NOMO-1 treated with dmso at 0.1 percent for 144 hours (cell line): ENCODE results near the gene FSD1.
A peak's percentile ranks its signal among the peaks of the same experiment; 100 is the strongest.

Source experiments
- DNase-seq: peaks from one replicate; lab custom pipeline; 2025; ENCODE audit not compliant: unreplicated experiment; lab: John Stamatoyannopoulos, UW

FSD1 gene

GRCh38 chr19:4362101-4362828 lies 57.9 kb downstream of the FSD1 start:
- no peak for DNase-seq

GRCh38 chr19:4362831-4363545 lies 58.6 kb downstream of the FSD1 start:
- no peak for DNase-seq

GRCh38 chr19:4363571-4364304 lies 59.3 kb downstream of the FSD1 start:
- no peak for DNase-seq

GRCh38 chr19:4365341-4365740 lies 60.9 kb downstream of the FSD1 start:
- DNase-seq = no peak

GRCh38 chr19:4365791-4366665 lies 61.6 kb downstream of the FSD1 start:
- DNase-seq = no peak

GRCh38 chr19:4366666-4367335 lies 62.4 kb downstream of the FSD1 start:
- DNase-seq = no peak

GRCh38 chr19:4367336-4367723 lies 62.9 kb downstream of the FSD1 start:
- DNase-seq = no peak

GRCh38 chr19:4367781-4368127 lies 63.4 kb downstream of the FSD1 start:
- DNase-seq = no peak

- no peak for DNase-seq
These were observed 63.9 kb downstream of the FSD1 start for GRCh38 chr19:4368128-4368820.

- peak; percentile 68 for DNase-seq
These were observed 64.9 kb downstream of the FSD1 start for GRCh38 chr19:4369109-4369887.

- peak; percentile 51 for DNase-seq
These were observed 65.5 kb downstream of the FSD1 start for GRCh38 chr19:4369888-4370260.

- DNase-seq = no peak
These were observed 66.1 kb downstream of the FSD1 start for GRCh38 chr19:4370418-4371041.

GRCh38 chr19:4371247-4372164 lies 67.1 kb downstream of the FSD1 start:
- no peak for DNase-seq

- DNase-seq = no peak
These were observed 68.0 kb downstream of the FSD1 start for GRCh38 chr19:4372165-4373012.

- no peak for DNase-seq
These were observed 68.6 kb downstream of the FSD1 start for GRCh38 chr19:4373013-4373367.
